IPS DF 6.9 (cell line): ENCODE results near the gene RNPEPL1.

Experiments
- DNase-seq: peaks from one replicate; pipeline ENCODE4 v3.0.0-alpha.2; 2013; ENCODE audit warnings: low read depth, low spot score
- H3K27ac ChIP-seq: one replicate; pipeline ENCODE4 v1.5.1; 2013; ENCODE audit warnings: low read length, control low read depth
- H3K27me3 ChIP-seq: 2 replicates; pipeline ENCODE4 v1.6.1; 2013; ENCODE audit warnings: mild to moderate bottlenecking, low read length; ENCODE audit not compliant: control insufficient read depth, insufficient read depth
- H3K36me3 ChIP-seq: 2 replicates; pipeline ENCODE4 v1.6.1; 2013; ENCODE audit warnings: low read length; ENCODE audit not compliant: control insufficient read depth, insufficient read depth
- H3K4me1 ChIP-seq: 2 replicates; pipeline ENCODE4 v1.6.1; 2013; ENCODE audit warnings: low read length; ENCODE audit not compliant: control insufficient read depth, insufficient read depth
- H3K4me3 ChIP-seq: 2 replicates; pipeline ENCODE4 v1.5.1; 2013; ENCODE audit warnings: mild to moderate bottlenecking, low read length
- H3K9me3 ChIP-seq: 2 replicates; pipeline ENCODE4 v1.6.1; 2013; ENCODE audit warnings: low read length, inconsistent platforms; ENCODE audit not compliant: control insufficient read depth, insufficient read depth
- WGBS: extraction: QIAGEN DNeasy Blood & Tissue Kit; methylation state at CpG from one replicate; pipeline ENCODE4 v1.1.7; 2013; ENCODE audit warnings: mixed read lengths, missing lambda C conversion rate; ENCODE audit not compliant: insufficient read length, insufficient coverage; 5-methylcytosine and 5-hydroxymethylcytosine counted together

The RNPEPL1 gene

DNA sequence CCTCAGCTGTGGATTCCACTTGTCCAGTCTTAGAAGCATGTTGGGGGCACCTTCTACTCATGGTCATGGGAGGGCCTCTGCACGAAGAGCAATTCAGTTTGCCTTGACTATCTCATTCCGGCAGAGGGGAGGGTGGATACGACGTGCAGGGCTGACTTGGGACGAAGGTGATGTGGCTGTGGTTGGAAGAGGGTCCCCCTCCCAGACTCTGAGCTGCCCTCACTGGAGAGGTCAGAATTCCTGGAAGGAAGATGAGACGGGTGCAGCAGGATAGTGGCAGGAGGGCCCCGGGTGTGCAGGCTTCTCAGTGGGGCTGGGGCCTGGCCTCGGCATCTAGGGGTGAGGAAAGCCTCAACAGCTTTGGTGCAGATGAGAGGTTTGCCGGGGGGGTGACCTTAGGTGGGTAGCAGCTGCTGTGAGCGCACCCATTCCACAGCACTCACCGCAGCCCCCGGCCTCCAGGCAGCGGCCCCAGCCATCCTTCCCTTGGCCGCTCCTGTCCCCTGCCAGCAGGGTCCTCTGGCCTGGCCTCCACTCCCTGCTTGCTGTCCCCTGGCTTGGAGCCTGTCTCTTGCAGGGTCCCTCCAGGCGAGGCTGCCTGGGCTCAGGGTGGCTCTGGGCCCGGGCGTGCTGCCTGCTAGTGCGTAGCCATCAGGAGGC is 3.2 kb downstream of the RNPEPL1 start:
- H3K27me3 ChIP-seq, result peaks cover 19% of the 10 kb centered on the region
- H3K36me3 ChIP-seq, result no peaks in the 10 kb centered on the region
- no peak overlapping the region for H3K27ac ChIP-seq
- peaks cover 11% of the 10 kb centered on the region for H3K4me1 ChIP-seq
- no peak overlapping the region for H3K4me3 ChIP-seq
- no peaks in the 10 kb centered on the region for H3K9me3 ChIP-seq
- DNase-seq, result no peak
- no CpG with 5 or more reads among the region's 18 CpGs for WGBS

DNA sequence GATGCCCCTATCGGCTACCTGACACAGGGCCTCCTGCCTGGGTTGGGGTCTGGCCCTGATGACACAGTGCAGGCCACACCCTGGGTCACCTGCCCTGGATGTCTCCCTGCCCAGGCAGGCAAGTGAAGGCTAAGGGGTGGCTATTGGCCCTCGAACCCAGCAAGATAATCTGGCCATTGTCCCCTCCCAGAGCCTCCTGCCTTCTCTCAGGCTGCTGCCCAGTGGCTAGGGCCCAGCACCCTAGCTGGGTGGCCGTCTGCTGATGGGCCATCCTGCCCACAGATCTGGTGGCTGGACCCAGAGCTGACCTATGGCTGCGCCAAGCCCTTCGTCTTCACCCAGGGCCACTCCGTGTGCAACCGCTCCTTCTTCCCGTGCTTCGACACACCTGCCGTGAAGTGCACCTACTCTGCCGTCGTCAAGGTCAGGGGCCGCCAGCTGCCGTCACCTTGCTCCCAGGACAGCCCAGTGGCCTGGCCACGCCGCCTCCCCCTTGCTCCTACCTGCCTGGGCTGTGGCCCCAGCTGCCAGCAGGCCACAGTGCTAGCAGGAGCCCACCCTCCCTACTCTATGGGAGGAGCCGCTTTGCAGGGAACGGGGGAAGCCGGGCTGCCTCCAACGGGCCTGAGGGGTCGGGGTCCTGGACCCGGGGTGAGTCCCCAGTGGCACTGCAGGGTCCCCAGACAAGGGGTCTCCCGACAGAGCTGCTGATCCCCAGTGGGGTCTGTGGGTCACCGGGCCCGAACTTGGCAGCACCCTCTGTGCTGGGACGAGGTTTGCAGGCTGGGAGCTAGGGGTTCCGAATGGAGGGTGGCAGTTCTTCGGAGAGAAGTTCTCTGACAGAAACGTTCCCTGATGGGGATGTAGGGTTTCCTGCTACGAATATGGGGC is 4.1 kb downstream of the RNPEPL1 start:
- Histone ChIP-seq H3K36me3 (no peaks in the 10 kb centered on the region), H3K4me3 (no peak overlapping the region), H3K27ac (no peak overlapping the region), H3K27me3 (peaks cover 12% of the 10 kb centered on the region), H3K4me1 (peaks cover 7% of the 10 kb centered on the region), H3K9me3 (no peaks in the 10 kb centered on the region)
- DNase-seq, result no peak
- WGBS, result no CpG with 5 or more reads among the region's 30 CpGs

DNA sequence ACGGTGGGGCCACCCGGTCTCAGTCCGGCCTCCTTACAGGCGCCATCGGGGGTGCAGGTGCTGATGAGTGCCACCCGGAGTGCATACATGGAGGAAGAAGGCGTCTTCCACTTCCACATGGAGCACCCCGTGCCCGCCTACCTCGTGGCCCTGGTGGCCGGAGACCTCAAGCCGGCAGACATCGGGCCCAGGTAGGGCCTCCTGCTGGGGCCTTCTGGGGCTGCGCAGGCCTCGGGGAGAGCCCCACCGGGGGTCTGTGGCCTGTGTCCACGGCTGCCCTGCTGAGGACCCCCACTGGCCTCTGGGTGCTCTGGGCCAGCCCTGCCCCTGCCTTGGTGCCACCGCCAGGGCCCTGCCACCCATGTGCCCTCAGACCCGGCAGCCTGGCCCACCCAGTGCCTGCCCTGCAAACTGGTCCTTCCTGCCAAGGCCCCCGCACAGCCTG is 4.8 kb downstream of the RNPEPL1 start:
- Histone ChIP-seq H3K27ac (no peak overlapping the region), H3K36me3 (no peaks in the 10 kb centered on the region), H3K4me1 (peaks cover 2% of the 10 kb centered on the region), H3K9me3 (no peaks in the 10 kb centered on the region), H3K4me3 (no peak overlapping the region), H3K27me3 (peaks cover 7% of the 10 kb centered on the region)
- no peak for DNase-seq
- no CpG with 5 or more reads among the region's 20 CpGs for WGBS

DNA sequence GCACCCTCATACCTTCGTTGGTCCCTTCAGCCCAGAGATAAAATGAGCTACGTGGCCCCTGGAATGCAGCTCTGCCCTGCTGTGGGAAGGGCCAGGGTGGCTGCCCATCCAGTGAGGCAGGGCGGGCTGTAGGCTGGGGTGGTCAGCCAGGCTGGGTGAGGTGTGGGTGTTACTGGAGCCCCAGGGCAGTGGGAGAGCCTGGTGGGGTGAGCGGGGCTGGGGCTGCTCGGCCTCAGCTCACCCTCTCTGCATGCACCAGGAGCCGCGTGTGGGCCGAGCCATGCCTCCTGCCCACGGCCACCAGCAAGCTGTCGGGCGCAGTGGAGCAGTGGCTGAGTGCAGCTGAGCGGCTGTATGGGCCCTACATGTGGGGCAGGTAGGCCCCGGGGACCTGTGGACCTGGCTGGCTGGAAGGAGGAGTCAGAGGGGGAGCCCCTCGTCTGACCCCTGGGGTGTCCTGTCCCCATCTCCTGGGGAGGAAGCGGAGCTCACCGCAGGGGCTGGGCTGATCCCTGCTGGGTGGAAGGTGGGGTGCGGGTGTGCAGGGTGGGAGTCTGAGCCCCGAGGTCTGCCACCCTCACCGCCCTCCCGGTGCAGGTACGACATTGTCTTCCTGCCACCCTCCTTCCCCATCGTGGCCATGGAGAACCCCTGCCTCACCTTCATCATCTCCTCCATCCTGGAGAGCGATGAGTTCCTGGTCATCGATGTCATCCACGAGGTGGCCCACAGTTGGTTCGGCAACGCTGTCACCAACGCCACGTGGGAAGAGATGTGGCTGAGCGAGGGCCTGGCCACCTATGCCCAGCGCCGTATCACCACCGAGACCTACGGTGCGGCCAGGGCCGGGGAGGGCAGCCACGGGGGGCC is 5.5 kb downstream of the RNPEPL1 start:
- Histone ChIP-seq H3K27ac (no peak overlapping the region), H3K36me3 (no peaks in the 10 kb centered on the region), H3K4me1 (peaks cover 2% of the 10 kb centered on the region), H3K27me3 (peaks cover 7% of the 10 kb centered on the region), H3K9me3 (no peaks in the 10 kb centered on the region), H3K4me3 (no peak overlapping the region)
- no CpG with 5 or more reads among the region's 37 CpGs for WGBS
- DNase-seq, result no peak

DNA sequence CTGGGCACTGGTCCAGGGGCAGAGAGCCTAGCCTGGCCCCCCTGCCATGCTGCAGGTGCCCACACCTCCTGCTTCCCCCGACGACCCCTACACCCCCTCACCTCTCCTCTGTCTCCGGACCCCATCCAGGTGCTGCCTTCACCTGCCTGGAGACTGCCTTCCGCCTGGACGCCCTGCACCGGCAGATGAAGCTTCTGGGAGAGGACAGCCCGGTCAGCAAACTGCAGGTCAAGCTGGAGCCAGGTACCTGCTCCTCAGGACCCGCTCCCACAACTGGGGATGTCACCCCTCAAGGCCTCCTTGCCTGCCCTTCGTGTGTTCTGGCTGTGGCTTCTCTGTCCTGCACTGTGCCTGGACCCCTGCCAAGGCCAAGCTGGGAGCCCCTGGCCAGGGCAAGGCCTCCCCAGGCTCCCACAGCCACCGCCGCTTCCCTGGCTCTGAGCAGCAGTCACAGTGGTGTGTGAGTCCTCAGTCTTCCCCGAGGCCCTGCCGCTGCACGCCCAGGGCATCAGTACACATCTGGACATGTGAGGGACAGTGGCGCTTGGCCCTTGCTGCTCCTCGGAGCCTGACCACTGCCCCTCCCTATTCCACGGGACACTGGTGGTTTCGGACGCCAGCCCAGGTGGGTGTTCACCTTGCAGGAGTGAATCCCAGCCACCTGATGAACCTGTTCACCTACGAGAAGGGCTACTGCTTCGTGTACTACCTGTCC is 6.3 kb downstream of the RNPEPL1 start:
- Histone ChIP-seq H3K27ac (no peak overlapping the region), H3K4me3 (no peak overlapping the region), H3K9me3 (no peaks in the 10 kb centered on the region), H3K36me3 (no peaks in the 10 kb centered on the region), H3K27me3 (peaks cover 2% of the 10 kb centered on the region), H3K4me1 (peaks cover 1% of the 10 kb centered on the region; the same call in 1 of the 2 replicates)
- no peak for DNase-seq
- no CpG with 5 or more reads among the region's 21 CpGs for WGBS

DNA sequence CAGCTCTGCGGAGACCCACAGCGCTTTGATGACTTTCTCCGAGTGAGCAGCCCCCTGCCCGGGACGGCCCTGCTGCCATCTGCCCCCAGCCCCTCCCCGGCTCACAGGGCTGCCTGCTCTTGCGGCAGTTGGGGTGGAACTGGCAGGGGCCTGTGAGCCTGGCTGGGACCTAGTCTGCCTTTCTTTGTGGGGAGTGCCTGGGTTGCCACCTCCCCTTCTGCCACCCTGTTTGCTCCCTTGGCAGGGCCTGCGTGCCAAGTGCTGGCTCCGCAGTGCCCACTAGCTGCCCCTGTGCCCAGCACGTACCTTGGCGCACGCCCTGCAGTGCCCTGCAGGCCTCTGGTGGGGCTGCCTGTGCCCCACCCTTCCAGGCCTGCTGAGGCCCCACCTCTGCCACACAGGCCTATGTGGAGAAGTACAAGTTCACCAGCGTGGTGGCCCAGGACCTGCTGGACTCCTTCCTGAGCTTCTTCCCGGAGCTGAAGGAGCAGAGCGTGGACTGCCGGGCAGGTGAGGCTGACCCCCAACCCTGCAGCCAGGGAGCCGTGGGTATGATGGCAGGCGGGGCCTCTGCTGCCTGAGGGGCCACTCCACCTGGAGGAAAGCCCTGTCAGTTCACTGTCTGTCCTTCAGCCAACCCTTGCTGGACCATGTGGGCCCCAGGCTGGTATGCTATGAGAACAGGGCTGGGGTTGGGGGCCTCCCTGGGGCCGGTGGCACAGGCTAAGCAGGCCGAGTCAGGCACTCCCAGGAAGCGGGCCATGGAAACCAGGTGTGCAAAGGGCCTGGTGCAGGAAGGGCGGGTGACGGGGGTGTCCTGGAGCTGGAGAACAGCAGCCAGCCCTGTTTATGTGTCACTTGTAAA is 7.0 kb downstream of the RNPEPL1 start:
- no peak overlapping the region for H3K4me3 ChIP-seq
- H3K9me3 ChIP-seq, result no peaks in the 10 kb centered on the region
- no peaks in the 10 kb centered on the region for H3K36me3 ChIP-seq
- H3K27me3 ChIP-seq, result no peaks in the 10 kb centered on the region
- peaks cover 2% of the 10 kb centered on the region; the same call in 1 of the 2 replicates for H3K4me1 ChIP-seq
- no peak overlapping the region for H3K27ac ChIP-seq
- WGBS, result no CpG with 5 or more reads among the region's 23 CpGs
- DNase-seq, result no peak

DNA sequence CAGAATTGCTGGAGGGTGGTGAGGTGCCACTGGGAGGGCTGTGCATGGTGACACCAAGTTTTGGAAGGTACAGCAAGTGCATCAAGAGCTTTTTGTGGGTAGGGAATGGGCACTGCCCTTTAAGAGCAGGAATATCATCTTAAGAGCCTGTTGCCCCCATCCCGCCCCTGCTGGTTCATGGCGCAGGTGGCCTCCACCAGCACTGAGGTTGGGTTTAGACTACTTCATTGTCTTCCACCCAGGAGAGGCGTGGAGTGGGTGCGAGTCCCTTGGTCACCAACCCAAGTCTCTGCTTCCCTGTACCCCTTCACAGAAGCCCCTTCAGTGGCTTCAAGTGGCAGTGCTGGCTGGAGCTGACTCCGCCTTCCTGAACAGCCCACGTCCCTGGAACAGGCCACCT is 7.8 kb downstream of the RNPEPL1 start:
- no peaks in the 10 kb centered on the region for H3K36me3 ChIP-seq
- WGBS, result no CpG with 5 or more reads among the region's 6 CpGs
- DNase-seq, result no peak

DNA sequence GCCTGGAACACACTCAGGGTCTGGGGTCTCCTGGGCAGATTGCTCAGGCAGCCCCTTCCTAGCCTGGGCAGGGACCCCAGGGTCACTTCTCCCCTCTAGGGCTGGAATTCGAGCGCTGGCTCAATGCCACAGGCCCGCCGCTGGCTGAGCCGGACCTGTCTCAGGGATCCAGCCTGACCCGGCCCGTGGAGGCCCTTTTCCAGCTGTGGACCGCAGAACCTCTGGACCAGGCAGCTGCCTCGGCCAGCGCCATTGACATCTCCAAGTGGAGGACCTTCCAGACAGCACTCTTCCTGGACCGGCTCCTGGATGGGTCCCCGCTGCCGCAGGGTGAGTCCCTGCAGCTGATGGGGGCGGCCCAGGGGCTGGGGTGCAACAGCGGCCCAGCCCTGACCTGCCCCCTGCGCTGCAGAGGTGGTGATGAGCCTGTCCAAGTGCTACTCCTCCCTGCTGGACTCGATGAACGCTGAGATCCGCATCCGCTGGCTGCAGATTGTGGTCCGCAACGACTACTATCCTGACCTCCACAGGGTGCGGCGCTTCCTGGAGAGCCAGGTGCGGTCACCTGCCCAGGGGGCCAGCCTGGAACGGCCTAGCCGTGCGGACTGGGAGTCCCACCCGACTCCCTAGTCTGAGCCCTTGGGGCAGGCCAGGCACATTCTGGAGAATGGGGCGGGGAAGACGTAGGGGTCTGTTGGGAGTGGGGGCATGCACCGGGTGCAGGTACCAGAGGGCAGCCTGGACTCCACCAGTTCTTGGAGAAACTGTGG is 8.3 kb downstream of the RNPEPL1 start:
- Histone ChIP-seq H3K27ac (no peak overlapping the region), H3K4me3 (no peak overlapping the region), H3K36me3 (no peaks in the 10 kb centered on the region), H3K27me3 (no peaks in the 10 kb centered on the region), H3K4me1 (peaks cover 2% of the 10 kb centered on the region; the same call in 1 of the 2 replicates), H3K9me3 (no peaks in the 10 kb centered on the region)
- WGBS, result no CpG with 5 or more reads among the region's 32 CpGs
- no peak for DNase-seq

More for the DNA sequence above, 7.8 kb downstream of the RNPEPL1 start:
- peaks cover 2% of the 10 kb centered on the region; the same call in 1 of the 2 replicates for H3K4me1 ChIP-seq
- no peak overlapping the region for H3K27ac ChIP-seq
- no peaks in the 10 kb centered on the region for H3K9me3 ChIP-seq
- H3K4me3 ChIP-seq, result no peak overlapping the region
- no peaks in the 10 kb centered on the region for H3K27me3 ChIP-seq
